ENCODE results near the gene CXCL12.

DNA sequence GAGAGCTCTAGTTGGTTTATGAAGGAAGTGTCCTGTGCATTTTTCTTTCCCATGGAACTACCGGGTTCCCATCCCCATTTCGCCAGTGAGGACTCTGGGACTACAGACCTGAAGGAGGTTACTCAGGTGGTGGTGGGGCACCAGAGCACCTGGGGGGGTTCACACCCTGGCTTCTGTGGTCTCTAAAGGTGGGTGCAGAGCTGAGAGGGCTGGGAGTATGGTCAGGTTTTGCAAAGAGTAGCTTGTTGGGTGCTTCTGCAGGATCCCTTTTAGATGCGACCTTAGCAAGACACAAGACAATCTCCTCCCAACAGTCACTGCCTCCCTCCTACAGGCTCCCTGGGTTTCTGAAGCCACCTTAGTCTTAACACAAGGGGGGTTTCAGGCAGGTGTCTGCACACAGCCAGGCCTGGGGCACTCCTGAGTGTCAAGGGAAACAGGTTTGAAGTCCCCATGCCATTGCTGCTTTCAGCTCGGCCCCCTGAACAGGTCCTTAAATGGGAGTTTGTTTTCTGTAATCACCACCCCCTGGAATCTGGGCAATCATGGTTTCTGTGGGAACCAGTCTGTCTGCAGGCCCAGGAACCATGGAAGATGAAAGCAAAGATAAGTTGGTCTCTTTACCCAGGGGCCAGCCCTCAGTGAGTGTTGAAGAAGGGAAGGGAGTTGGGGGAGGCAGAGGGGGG is 9.9 kb upstream of the CXCL12 start:
- TF ChIP-seq, protein P1, sequence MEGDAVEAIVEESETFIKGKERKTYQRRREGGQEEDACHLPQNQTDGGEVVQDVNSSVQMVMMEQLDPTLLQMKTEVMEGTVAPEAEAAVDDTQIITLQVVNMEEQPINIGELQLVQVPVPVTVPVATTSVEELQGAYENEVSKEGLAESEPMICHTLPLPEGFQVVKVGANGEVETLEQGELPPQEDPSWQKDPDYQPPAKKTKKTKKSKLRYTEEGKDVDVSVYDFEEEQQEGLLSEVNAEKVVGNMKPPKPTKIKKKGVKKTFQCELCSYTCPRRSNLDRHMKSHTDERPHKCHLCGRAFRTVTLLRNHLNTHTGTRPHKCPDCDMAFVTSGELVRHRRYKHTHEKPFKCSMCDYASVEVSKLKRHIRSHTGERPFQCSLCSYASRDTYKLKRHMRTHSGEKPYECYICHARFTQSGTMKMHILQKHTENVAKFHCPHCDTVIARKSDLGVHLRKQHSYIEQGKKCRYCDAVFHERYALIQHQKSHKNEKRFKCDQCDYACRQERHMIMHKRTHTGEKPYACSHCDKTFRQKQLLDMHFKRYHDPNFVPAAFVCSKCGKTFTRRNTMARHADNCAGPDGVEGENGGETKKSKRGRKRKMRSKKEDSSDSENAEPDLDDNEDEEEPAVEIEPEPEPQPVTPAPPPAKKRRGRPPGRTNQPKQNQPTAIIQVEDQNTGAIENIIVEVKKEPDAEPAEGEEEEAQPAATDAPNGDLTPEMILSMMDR (IDR thresholded peaks at IDR 0.05 in 2 of 3, conservative IDR thresholded peaks at IDR 0.05 in 1 of 3; ENCODE audit: borderline replicate concordance in 1 of 3, insufficient read depth in 1 of 3, low read depth in 2 of 3, low read length in 2 of 3): no peak
- TF ChIP-seq EZH2 (IDR thresholded peaks at IDR 0.05) (no peak), ZNF274 (IDR thresholded peaks at IDR 0.05; ENCODE audit: low read depth, low read length) (no peak), SP1 (IDR thresholded peaks at IDR 0.05; ENCODE audit: low read depth) (no peak), CEBPB (IDR thresholded peaks at IDR 0.05; ENCODE audit: low read depth) (no peak)
- TF ChIP-seq, protein P2, sequence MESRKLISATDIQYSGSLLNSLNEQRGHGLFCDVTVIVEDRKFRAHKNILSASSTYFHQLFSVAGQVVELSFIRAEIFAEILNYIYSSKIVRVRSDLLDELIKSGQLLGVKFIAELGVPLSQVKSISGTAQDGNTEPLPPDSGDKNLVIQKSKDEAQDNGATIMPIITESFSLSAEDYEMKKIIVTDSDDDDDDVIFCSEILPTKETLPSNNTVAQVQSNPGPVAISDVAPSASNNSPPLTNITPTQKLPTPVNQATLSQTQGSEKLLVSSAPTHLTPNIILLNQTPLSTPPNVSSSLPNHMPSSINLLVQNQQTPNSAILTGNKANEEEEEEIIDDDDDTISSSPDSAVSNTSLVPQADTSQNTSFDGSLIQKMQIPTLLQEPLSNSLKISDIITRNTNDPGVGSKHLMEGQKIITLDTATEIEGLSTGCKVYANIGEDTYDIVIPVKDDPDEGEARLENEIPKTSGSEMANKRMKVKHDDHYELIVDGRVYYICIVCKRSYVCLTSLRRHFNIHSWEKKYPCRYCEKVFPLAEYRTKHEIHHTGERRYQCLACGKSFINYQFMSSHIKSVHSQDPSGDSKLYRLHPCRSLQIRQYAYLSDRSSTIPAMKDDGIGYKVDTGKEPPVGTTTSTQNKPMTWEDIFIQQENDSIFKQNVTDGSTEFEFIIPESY (IDR thresholded peaks at IDR 0.05; ENCODE audit: extremely low read depth, insufficient replicate concordance, low read length): no peak
